Kasumi-1 (cell line): ENCODE data around the gene GLI3.

Experiments
- DNase-seq, 2 experiments: peaks; one replicate each; lab custom pipeline; 2025; lab: John Stamatoyannopoulos, UW

The GLI3 gene

GRCh38 chr7:42035210-42035609, 201.8 kb downstream of the GLI3 start:
- no peak for DNase-seq

- DNase-seq, result no peak
These were observed 203.5 kb downstream of the GLI3 start for GRCh38 chr7:42033480-42033879.

GRCh38 chr7:42029405-42029804, 207.6 kb downstream of the GLI3 start:
- DNase-seq, result no peak

GRCh38 chr7:42027521-42027920, 209.5 kb downstream of the GLI3 start:
- no peak for DNase-seq

DNA sequence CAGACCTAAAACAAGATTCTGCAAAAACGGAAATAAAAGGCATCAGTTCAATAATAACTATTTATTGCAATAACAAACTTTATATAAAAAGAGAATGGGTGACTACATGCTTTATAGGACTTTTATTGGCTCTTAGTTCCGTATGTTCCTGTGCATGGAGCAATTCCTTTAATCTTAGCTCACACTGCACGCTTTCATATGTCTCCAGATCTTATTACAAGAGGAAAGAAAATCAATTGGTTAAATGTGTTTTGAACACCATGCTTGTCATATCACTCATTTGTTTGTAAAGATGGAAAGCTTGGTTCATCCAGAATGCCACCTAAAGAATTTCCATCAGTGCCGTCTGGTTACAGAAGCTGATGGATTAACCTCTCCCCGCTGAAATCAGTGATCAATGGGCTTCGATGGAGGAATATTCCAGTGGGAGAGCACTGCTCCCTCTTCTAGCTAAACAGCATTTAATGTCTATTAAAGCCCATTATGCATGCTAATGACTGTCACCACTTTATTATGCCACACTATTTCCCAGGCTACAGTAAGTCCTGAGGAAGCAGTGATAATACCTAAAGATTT, 210.3 kb downstream of the GLI3 start:
- DNase-seq, result no peak

DNA sequence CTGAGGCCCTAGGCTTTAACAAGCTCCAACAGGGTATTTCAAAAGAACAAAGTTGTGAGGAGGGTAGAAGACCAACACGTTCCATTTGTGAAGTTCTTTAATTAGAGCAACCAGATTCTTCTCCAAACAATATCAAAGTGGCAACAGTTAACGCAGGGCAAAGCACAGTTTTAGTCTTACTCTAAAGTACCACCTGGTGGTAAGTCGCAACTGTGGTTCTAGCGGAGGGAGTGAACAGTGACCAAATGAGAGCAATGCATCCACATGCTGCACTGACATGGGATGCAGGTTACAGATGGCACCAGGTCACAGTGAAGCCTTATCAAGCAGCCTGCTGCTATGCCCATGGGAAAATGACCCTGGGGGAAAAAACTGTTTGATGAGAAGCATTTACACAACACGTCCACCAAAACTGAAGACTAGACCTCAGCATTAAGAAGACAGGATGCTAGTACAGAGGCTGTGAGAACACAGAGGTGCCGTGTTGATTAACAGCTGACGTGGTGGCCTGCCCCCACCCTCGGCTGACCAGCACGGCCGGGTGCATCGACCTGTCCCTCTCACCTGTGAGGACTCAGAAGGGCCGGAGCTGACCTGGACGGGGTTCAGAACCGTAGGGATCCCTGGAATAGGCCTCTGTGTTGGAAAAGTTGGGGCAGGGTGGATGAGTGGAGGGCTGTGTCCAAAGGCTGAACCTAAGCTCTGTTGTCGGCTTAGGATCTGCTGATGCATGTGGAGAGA, 211.2 kb downstream of the GLI3 start:
- DNase-seq, result no peak

DNA sequence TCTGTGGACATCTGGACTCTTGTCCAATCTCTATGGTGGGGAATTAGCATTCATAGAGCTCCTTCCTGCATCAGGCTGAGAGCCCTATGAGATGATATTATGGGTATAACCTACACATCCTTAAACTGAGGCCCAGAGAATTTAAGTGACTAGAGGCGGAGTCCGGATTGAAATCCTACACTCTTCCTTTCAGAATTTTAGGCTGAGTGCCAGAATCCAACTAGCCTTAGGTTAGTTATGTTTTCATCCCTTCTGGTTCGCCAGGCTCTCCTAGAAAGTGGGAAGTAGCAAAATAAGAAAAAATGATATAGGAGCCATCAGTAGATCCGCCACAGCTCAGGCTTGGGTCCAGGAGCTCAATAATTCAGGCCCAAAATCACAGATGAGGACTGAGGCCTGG, 212.5 kb downstream of the GLI3 start:
- DNase-seq, result no peak

DNA sequence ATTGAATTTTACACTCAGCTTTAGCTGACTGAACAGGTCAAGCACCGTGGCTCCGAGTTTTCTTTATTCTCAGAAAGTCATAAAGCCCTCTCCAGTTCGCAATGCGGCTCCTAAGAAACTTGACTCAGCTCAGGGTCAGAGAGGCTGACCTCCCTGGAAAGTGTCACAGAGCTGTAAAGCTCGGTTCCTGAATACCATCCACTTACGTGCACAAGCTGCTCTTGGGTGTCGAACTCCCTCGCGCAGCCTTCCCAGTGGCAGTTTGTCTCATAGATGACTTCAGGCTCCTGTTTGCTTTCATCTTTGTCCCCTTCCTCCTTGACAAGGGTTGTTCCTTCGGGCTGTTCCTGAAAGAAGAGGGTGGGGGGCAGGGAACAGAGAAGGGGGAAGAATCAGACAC, 213.7 kb downstream of the GLI3 start:
- DNase-seq, result no peak

- no peak for DNase-seq
These were observed 214.2 kb downstream of the GLI3 start for GRCh38 chr7:42022791-42023190.

- DNase-seq, result no peak
These were observed 215.0 kb downstream of the GLI3 start for GRCh38 chr7:42022056-42022455.

DNA sequence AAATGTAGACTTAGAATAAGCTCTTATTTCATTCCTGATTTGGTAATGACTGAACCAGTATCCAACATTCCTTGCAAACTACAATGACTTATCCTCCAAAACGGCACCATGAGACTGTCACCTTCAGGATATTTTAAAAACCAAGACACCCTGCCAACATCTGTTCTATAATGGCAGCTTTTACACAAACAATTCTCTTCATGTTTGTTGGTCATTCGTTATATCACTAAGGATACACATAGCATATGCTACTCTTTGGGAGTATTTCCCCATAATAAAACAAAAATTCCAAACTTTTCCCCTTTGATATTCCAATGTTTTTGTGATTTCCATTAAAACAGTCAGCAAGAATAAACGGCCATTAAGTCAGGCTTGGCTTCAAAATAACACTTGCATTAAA, 215.4 kb downstream of the GLI3 start:
- no peak for DNase-seq

DNA sequence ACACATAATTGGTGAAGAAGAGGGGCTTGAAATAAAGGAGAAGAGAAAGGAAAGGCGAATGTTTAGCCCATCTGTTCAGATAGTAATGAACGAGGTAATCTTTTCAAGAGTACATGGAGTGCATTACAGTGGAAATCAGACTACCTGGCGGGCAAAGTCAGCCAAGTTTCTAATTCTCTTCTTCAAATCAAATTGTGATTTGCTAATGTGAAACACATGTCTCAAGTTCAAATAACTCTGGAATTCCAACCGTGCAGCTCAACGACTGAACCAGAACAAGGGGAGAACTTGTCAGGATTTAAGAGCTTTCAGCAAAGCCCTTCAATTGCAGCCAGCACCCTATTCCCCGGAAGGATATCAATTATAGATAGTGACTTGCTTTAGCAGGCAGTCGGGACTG, 216.9 kb downstream of the GLI3 start:
- DNase-seq, result no peak

DNA sequence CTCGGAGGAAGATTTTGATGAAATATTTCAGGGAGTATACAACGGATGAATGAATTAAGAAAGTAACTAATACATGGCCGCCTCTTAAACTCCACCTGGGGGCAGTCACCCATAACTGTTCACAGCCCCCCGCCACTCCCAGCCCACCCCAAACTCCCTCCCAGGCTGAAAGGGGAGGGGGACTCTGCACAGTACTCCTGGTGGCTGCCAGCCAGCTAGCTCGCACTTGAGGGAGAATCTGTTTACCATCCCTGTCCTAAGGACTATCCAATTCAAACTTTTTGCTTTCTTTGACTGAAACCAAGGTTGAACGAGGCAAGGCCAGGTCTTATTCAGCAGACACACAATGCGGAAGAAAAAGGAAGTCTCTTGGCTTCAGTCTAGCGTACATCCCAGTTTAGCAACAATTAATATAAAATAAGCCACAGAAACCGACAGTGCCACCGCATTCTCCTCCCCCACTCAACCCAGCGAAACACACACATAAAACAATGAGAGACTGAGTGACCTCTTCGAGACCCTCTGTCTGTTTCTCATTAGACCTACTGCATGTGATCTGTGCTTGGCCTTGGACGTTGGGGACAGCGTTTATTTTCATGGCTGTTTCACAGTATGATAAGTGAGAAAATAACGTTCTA, 219.5 kb downstream of the GLI3 start:
- DNase-seq, result peak; percentile 77 to 80

DNA sequence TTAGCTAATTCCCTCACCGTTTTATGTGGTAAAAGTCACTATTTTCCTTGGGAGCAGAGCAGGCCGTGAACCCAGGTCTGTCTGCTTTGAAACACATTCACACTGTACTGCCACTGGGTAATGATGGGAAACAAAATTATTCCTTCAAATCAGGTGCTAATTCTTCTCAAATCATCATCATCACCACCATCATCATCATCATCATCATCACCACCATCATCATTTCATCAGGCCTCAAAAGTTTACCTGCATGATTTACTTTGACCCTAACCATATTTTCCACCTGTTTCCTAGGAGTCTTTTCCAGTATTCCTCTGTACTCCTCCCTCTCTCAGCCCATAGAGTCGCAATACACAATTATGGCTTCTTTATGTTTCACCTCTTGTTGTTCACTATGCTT, 220.5 kb downstream of the GLI3 start:
- no peak for DNase-seq

DNA sequence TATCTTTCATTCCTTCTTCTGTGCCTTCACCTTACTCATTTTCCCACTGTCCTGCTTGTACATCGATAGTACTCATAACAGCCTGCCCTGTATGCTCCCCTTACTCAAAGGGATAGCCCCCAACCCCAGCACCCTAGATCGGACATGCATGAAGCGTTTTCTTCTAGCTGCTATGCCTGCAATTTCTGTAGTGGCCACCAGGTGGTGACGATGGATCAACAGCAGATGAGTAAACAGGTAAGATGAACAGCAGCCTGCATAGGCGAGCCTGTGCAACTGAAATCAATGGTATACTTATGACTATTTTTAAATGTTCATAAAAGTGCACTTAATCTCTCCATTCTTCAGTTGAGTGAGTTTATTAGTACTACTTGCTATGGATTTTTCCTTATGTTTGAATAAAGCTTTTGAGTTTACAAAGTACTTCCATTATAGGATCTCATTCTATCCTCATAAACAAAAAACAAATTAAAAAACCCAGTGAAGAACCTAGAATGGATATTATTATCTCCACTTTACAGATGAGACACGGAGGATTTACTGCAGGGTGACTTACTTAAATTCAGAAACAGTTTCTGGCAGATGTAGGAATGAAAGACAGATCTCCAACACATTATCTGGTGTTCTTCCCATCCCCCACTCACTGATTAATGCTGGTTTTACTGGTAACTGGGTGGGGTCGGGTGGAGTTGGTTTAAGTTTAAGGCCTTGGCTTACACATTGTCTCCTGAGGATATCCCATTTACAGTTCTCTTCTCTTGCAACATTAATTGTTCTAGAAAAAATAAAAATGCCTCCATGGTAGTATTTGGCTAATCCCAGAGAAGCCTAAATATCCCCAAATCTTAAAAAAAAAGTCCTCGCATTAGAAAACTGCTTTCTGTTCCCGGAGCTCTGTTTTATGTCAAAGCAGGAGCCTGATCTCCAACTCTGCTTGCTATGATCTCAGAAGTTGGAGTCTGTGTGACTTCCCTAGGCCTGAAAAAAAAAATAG, 222.1 kb downstream of the GLI3 start:
- DNase-seq, result peak; percentile 86

DNA sequence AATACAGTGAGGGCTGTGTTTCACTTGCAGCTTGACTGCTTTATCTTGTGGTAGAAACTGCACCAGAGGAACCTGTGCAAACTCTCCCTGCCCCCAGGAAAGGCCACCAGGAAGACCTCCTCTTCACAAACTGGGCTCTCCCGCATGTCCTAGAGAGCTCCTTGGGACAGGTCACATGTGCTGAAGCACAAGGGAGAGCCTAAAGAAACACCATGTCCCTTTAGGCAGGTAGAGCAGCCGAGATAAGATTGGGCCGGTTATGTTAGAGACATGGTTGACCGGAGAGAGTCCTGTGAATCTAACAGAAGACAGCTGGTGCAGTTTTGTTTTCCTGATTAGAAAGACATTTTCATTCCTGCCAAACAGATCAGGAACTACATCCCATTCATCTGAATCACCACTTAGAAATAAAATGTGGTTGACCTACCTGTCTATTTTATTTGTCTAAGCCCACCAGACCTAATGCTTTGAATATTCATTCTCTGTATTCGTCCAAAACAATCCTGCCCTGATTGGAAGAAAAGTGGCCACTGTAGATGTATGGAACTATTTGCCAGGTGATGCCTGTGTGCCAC, 224.1 kb downstream of the GLI3 start:
- DNase-seq, result no peak

- DNase-seq, result no peak
These were observed 224.7 kb downstream of the GLI3 start for GRCh38 chr7:42012313-42012712.

DNA sequence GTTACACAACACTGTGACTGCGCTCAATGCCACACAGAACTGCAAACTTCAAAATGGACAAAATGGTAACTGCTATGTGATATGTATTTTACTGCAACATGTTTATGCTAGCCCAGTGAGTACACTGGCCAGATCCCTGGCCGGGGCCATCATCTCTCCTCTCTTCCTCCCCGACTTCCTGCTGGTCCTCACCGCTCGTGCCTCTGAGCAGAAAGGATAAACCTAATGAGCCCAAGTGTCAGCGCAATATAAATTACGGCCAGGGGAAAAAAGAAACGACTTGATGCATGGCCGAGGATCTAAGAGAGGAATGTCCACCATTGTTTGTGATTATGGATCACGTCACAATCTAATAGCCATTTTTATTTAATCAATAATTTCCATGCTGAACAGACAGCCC, 225.2 kb downstream of the GLI3 start:
- no peak for DNase-seq

GRCh38 chr7:42010751-42011150, 226.3 kb downstream of the GLI3 start:
- DNase-seq, result no peak

- DNase-seq, result no peak
These were observed 230.1 kb downstream of the GLI3 start for GRCh38 chr7:42006801-42007513.

DNA sequence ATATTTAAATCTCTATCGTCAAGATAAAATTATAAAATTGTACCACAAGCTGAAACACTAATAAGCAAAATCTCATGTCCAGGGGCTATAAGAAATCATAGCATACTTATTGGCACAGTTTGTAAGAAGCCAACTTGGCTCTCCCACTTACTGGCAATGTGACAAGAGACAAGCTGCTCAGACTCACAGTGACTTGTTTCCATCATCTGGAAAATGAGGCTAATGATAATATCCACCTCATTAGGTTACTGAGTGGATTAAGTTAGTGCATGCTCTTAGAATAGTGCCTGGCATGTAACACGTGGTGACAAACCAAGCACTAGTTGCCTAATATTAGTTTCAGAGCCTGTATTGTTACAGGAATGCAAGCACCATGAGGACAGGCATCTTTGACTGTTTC, 234.4 kb downstream of the GLI3 start:
- no peak for DNase-seq
